AG09319 (cell line): ENCODE measurements around the gene TRIM38.
"Not testable (repeated sequence)": the region's sequence is repeated elsewhere in the genome, so short reads cannot be mapped to it uniquely, and the experiment has no call there.

Source experiments
- DNase-seq: peaks from one replicate; pipeline ENCODE4 v3.0.0-alpha.2; 2010; ENCODE audit warnings: low read depth; ENCODE audit errors: extremely low read depth
- TF ChIP-seq, protein P1 (sequence below): IDR thresholded peaks from 2 replicates; pipeline ENCODE4 v1.5.1; 2011; ENCODE audit warnings: low read depth, mild to moderate bottlenecking, inconsistent platforms, low read length, moderate library complexity

Gene TRIM38

DNA sequence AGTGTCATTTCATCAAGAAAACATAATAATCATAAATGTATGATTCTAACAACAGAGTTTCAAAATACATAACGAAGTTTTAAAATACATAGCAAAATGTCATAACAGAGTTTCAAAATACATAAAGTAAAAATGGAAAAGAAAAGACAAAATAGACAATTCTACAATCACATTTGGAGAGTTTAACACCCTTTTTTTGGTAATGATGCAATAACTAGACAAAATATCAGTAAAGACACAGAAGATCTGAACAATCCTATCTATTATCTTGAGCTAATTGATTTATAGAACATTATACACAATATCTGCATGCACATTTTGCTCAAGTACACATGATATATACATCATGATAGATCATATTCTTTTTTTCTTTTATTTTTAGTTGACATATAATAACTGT lies 18.7 kb upstream of the TRIM38 start:
- no peak for DNase-seq
- TF ChIP-seq, protein P1, sequence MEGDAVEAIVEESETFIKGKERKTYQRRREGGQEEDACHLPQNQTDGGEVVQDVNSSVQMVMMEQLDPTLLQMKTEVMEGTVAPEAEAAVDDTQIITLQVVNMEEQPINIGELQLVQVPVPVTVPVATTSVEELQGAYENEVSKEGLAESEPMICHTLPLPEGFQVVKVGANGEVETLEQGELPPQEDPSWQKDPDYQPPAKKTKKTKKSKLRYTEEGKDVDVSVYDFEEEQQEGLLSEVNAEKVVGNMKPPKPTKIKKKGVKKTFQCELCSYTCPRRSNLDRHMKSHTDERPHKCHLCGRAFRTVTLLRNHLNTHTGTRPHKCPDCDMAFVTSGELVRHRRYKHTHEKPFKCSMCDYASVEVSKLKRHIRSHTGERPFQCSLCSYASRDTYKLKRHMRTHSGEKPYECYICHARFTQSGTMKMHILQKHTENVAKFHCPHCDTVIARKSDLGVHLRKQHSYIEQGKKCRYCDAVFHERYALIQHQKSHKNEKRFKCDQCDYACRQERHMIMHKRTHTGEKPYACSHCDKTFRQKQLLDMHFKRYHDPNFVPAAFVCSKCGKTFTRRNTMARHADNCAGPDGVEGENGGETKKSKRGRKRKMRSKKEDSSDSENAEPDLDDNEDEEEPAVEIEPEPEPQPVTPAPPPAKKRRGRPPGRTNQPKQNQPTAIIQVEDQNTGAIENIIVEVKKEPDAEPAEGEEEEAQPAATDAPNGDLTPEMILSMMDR, result no peak

DNA sequence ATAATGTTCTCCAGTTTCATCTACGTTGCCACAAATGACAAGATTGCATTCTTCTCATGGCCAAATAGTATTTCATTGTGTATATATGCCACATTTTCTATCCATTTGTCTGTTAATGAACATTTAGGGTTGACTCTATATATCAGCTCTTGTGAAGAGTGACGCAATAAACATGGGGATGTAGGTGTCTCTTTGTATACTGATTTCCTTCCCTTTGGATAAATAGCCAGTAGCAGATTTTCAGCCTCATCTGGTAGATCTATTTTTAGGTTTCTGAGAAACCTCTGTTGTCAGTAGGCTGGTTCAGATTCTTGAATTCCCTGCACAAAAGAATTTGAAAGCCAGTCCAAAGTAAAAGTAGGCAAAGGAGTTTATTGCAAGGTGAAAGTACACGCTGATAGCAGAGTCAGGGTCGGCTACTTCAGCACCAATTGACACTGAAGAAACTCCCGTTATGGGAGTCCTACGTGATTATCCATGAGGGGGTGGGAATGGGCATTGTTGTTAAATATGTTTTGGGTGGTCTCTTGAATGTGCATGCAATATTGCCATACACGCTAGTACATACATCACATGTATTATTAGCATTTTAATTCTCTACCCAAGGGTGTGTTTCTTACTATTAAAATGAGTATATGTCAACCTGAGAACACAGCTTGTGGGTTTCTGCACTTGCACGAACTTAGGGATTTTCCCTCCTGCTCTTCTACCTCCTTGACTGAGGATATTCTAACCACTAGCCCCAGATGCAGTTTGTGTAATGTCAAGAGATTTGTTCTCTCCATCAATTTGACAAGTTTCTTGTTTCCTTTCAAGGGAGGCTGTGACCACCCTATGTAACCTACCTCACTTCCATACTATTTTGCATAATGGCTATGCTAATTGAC lies 17.7 kb upstream of the TRIM38 start:
- TF ChIP-seq, protein P1, result no peak
- no peak for DNase-seq

DNA sequence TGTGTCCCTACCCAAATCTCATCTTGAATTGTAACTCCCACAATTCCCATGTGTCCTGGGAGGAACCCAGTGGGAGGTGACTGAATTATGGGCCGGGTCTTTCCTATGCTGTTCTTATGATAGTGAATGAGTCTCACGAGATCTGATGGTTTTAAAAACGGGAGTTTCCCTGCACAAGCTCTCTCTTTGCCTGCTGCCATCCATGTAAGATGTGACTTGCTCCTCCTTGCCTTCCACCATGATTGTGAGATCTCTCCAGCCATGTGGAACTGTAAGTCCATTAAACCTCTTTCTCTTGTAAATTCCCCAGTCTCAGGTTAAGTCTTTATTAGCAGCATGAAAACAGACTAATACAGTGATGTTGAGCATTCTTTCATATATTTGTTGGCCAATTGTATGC lies 16.9 kb upstream of the TRIM38 start:
- not testable (repeated sequence) for DNase-seq

DNA sequence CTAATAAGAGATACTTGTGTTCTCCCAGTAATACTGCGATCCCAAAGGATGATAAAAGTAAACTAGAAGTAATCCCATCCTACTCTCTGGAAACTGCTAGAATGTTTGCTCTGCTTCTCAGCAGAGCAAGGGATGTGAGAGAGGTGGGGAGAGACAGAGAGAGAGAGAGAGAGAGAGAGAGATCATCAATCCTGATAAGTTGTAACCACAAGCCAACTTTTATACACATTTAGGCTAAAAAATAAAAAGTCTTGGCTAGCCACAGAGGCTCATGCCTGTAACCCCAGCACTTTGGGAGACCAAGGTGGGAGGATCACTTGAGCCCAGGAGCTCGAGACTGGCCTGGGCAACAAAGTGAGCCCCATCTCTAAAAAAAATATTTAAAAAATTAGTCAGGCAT lies 16.0 kb upstream of the TRIM38 start:
- no peak for DNase-seq
- TF ChIP-seq, protein P1, result no peak

DNA sequence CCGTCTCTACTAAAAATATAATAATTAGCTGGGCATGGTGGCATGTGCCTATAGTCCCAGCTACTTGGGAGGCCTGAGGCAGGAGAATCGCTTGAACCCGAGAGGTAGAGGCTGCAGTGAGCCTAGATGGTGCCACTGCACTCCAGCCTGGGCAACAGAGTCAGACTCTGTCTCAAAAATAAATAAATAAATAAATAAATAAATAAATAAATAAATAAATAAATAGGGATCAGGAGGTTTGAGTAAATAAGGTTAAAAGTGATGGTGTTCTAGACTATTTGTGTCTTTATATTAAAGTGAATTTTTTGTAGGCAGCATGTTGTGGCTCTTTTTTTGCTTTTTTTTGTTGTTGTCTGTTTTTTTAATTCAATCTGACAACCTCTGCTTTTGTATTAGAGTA lies 15.1 kb upstream of the TRIM38 start:
- DNase-seq, result not testable (repeated sequence)

DNA sequence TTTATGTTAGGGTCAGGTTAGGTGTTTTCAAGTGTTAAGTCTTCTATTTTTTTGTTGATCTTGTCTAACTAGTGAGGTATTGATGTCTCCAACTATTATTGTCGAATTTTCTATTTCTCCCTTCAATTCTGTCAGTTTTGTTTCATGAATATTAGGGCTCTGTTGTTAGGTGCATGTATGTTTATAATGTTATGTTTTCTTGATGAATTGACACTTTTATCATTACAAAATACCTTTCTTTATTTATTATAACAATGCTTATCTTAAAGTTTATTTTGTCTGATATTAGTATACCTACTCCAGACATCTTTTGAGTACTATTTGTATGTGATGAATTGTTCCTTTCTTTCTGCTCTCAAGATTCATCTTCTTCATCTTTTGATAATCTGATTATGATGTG lies 12.9 kb upstream of the TRIM38 start:
- TF ChIP-seq, protein P1, result no peak
- DNase-seq, result no peak

DNA sequence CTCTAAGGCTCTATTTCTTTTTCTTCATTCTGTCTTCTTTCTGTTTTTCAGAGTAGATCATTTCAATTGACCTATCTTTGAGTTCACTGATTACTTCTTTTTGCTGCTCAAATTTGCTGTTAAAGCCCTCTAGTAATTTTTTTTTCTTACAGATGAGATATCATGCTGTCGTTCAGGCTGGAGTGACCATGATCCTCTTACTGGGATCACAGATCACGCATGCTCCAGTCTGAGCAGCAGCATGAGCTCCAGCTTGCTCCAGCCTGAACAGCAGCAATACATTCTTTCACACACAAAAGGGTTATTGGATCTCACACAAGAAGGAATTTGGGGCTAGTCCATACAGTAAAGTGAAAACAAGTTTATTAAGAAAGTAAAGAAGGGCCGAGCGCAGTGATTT lies 12.3 kb upstream of the TRIM38 start:
- TF ChIP-seq, protein P1, result no peak
- DNase-seq, result no peak

DNA sequence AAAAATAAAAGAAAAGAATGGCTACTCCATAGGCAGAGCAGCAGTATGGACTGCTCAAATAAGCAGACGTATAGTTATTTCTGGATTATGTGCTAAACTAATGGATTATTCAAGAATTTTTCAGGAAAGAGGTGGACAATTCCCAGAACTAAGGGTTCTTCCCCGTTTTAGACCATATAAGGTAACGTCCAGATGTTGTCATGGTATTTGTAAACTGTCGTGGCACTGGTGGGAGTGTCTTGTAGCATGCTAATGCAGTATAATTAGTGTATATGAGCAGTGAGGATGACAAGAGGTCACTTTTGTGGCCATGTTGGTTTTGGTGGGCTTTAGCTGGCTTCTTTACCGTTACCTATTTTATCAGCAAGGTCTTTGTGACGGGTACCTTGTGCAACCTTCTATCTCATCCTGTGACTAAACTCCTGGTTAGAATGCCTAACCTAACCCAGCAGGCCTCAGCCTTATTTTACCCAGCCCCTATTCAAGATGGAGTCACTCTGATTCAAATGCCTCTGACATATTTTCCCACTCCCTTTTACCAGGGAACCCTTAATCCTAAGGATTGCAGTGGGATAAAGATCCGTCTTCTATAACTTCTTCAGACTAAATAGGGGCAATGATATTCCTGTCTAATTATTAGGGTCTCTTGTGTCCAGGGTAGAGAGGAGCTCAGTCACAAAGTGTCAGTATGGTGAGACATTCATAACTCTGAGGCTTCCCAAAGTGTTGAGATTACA lies 11.1 kb upstream of the TRIM38 start:
- DNase-seq, result no peak
- TF ChIP-seq, protein P1, result no peak
